H1 (cell line): ENCODE measurements around the gene DICER1. TPM values are rescaled to one million over a fixed set of nuclear protein-coding genes. Genes with fewer than 3 reads are reported as not detected.

Experiments
- CTCF ChIA-PET: fragments of 300-600 bp; sonication (Branson Sonifier 250); formaldehyde crosslinking; loops from one replicate; lab custom pipeline; 2021; ENCODE audit not compliant: partially characterized antibody; lab: Charles Lee
- POLR2A ChIA-PET: fragments of 300-600 bp; sonication (Branson Sonifier 250); formaldehyde crosslinking; loops from one replicate; lab custom pipeline; 2021; ENCODE audit warnings: inconsistent platforms; ENCODE audit not compliant: partially characterized antibody; lab: Charles Lee
- DNase-seq, 2 experiments: peaks; one replicate each; pipeline versions ENCODE4 v3.0.0 to v3.0.0-alpha.2; 2010 to 2022; ENCODE audit warnings: low spot score in 2 of 2, low read depth in 1 of 2, mixed read lengths in 1 of 2
- FAIRE-seq: peaks from 2 replicates; lab custom pipeline; 2011; peaks lifted over from hg19 to GRCh38; lab: Jason Lieb, UNC
- H2AFZ ChIP-seq: 2 replicates; pipeline ENCODE4 v1.8.1; 2012; ENCODE audit warnings: low read length, inconsistent platforms
- H2AK5ac ChIP-seq: 2 replicates; pipeline ENCODE4 v1.6.1; 2013; ENCODE audit warnings: low read depth, low read length
- H2BK120ac ChIP-seq: replicated peaks from 2 replicates; pipeline ENCODE3; 2013; ENCODE audit warnings: low read depth, low read length, inconsistent platforms
- H2BK12ac ChIP-seq: 2 replicates; pipeline ENCODE4 v1.6.1; 2013; ENCODE audit warnings: low read depth, low read length
- H2BK15ac ChIP-seq: 2 replicates; pipeline ENCODE4 v1.6.1; 2013; ENCODE audit warnings: low read length
- H2BK20ac ChIP-seq: 2 replicates; pipeline ENCODE4 v1.6.1; 2013; ENCODE audit warnings: low read length
- H2BK5ac ChIP-seq: 2 replicates; pipeline ENCODE4 v1.6.1; 2013; ENCODE audit warnings: low read depth, low read length
- H3K14ac ChIP-seq: 2 replicates; pipeline ENCODE4 v1.6.1; 2013; ENCODE audit warnings: inconsistent platforms; ENCODE audit not compliant: insufficient read length
- H3K18ac ChIP-seq: 2 replicates; pipeline ENCODE4 v1.6.1; 2013; ENCODE audit warnings: low read length; ENCODE audit errors: extremely low read depth
- H3K23ac ChIP-seq: 2 replicates; pipeline ENCODE4 v1.6.1; 2013; ENCODE audit warnings: inconsistent platforms; ENCODE audit not compliant: insufficient read length
- H3K23me2 ChIP-seq: 2 replicates; pipeline ENCODE4 v1.6.1; 2013; ENCODE audit warnings: low read depth, low read length
- H3K27ac ChIP-seq: 2 replicates; pipeline ENCODE4 v1.6.1; 2011; ENCODE audit warnings: low read depth, low read length, inconsistent platforms
- H3K27me3 ChIP-seq, 4 experiments: replicated peaks in 1 of 4; 1 replicate in 1 of 4; 2 replicates in 3 of 4; pipeline versions ENCODE4 v1.6.1 to v1.8.1; 2011 to 2013; ENCODE audit warnings: low read length in 3 of 4, mild to moderate bottlenecking in 3 of 4, inconsistent platforms in 2 of 4, mixed read lengths in 2 of 4, moderate library complexity in 1 of 4; ENCODE audit not compliant: control insufficient read depth in 3 of 4, insufficient read depth in 3 of 4; ENCODE audit errors: extremely low read depth in 1 of 4
- H3K36me3 ChIP-seq, 4 experiments: 2 replicates each; pipeline versions ENCODE4 v1.6.1 to v1.8.1; 2011 to 2013; ENCODE audit warnings: mild to moderate bottlenecking in 4 of 4, low read length in 3 of 4, moderate library complexity in 2 of 4, control low read depth in 1 of 4, inconsistent platforms in 1 of 4; ENCODE audit not compliant: insufficient read depth in 4 of 4, control insufficient read depth in 2 of 4
- H3K4ac ChIP-seq: replicated peaks from 2 replicates; pipeline ENCODE3; 2013; ENCODE audit warnings: low read length, low read depth, mixed read lengths, inconsistent platforms; ENCODE audit not compliant: insufficient read length
- H3K4me1 ChIP-seq, 4 experiments: replicated peaks in 1 of 4; 1 replicate in 1 of 4; 2 replicates in 3 of 4; pipeline versions ENCODE4 v1.6.1 to v1.8.1; 2011 to 2013; ENCODE audit warnings: low read length in 3 of 4, inconsistent platforms in 2 of 4, mixed read lengths in 1 of 4; ENCODE audit not compliant: insufficient read depth in 4 of 4, control insufficient read depth in 3 of 4
- H3K4me2 ChIP-seq, 2 experiments: 2 replicates each; pipeline versions ENCODE4 v1.6.1 to v1.8.1; 2011 to 2013; ENCODE audit warnings: low read depth in 2 of 2, low read length in 2 of 2, control low read depth in 1 of 2, inconsistent platforms in 1 of 2, mild to moderate bottlenecking in 1 of 2; ENCODE audit not compliant: insufficient read depth in 1 of 2
- H3K4me3 ChIP-seq, 4 experiments: fragments of 200-600, 300-600 bp in 1 of 4; sonication (generic), shearing (Covaris generic), sonication (Bioruptor Twin) in 1 of 4; 2 replicates each; pipeline versions ENCODE4 v1.5.1 to v1.8.1; 2011 to 2016; ENCODE audit warnings: low read length in 4 of 4, low read depth in 3 of 4, control low read depth in 2 of 4, inconsistent platforms in 2 of 4, mild to moderate bottlenecking in 2 of 4, mixed read lengths in 1 of 4, moderate library complexity in 1 of 4; ENCODE audit not compliant: insufficient read depth in 2 of 4; ENCODE audit errors: extremely low read depth in 1 of 4
- H3K56ac ChIP-seq: replicated peaks from 2 replicates; pipeline ENCODE3; 2013; ENCODE audit warnings: low read depth, mild to moderate bottlenecking, mixed read lengths, low read length, inconsistent platforms; ENCODE audit not compliant: insufficient read length
- H3K79me1 ChIP-seq: 2 replicates; pipeline ENCODE4 v1.6.1; 2013; ENCODE audit warnings: low read depth, low read length, control low read depth
- H3K79me2 ChIP-seq, 2 experiments: 2 replicates each; pipeline versions ENCODE4 v1.6.1 to v1.8.1; 2012 to 2013; ENCODE audit warnings: low read length in 2 of 2, mild to moderate bottlenecking in 2 of 2, inconsistent platforms in 1 of 2; ENCODE audit not compliant: insufficient read depth in 2 of 2, control insufficient read depth in 1 of 2
- H3K9ac ChIP-seq, 4 experiments: replicated peaks in 1 of 4; 1 replicate in 1 of 4; 2 replicates in 3 of 4; pipeline versions ENCODE4 v1.6.1 to v1.8.1; 2011 to 2013; ENCODE audit warnings: low read depth in 3 of 4, low read length in 3 of 4, control low read depth in 2 of 4, mild to moderate bottlenecking in 2 of 4, moderate library complexity in 2 of 4, inconsistent platforms in 1 of 4; ENCODE audit errors: extremely low read depth in 1 of 4
- H3K9me3 ChIP-seq, 2 experiments: 2 replicates each; pipeline versions ENCODE4 v1.6.1 to v1.8.1; 2012 to 2013; ENCODE audit warnings: mild to moderate bottlenecking in 2 of 2, moderate library complexity in 2 of 2, control low read depth in 1 of 2, inconsistent platforms in 1 of 2, low read depth in 1 of 2, low read length in 1 of 2, mixed read lengths in 1 of 2; ENCODE audit not compliant: insufficient read depth in 2 of 2
- H4K20me1 ChIP-seq, 2 experiments: replicated peaks in 1 of 2; 2 replicates each; pipeline versions ENCODE3 to v1.8.1; 2011 to 2013; ENCODE audit warnings: inconsistent platforms in 2 of 2, low read length in 2 of 2, mild to moderate bottlenecking in 1 of 2; ENCODE audit not compliant: insufficient read depth in 2 of 2, control insufficient read depth in 1 of 2
- H4K5ac ChIP-seq: 2 replicates; pipeline ENCODE4 v1.6.1; 2013; ENCODE audit warnings: low read length, low read depth, mixed read lengths, inconsistent platforms; ENCODE audit not compliant: insufficient read length
- H4K8ac ChIP-seq: 2 replicates; pipeline ENCODE4 v1.8.0; 2013; ENCODE audit warnings: mild to moderate bottlenecking, moderate library complexity, low read length, inconsistent platforms; ENCODE audit not compliant: insufficient read depth; ENCODE audit errors: extremely low read depth
- H4K91ac ChIP-seq: replicated peaks from 2 replicates; pipeline ENCODE3; 2013; ENCODE audit warnings: low read length, mixed read lengths, inconsistent platforms; ENCODE audit not compliant: insufficient read length
- ASH2L ChIP-seq: fragments of 200-600, 300-600 bp; sonication (generic); IDR thresholded peaks from one replicate; pipeline ENCODE4 v1.7.1; 2017; ENCODE audit warnings: low read length
- BACH1 ChIP-seq: IDR thresholded peaks from 2 replicates; pipeline ENCODE4 v1.6.1; 2012; ENCODE audit warnings: low read length, improper control_type of control experiment
- CBX5 ChIP-seq: fragments of 300-800, 300-1000 bp; sonication (generic); IDR thresholded peaks from 2 replicates; pipeline ENCODE4 v1.7.1; 2016; ENCODE audit warnings: antibody characterized with exemption, low read length, low read depth
- CHD2 ChIP-seq: IDR thresholded peaks from 2 replicates; pipeline ENCODE4 v1.6.1; 2012; ENCODE audit warnings: low read length, improper control_type of control experiment
- CTCF ChIP-seq, 3 experiments: IDR thresholded peaks; 1 replicate in 2 of 3; 2 replicates in 1 of 3; pipeline versions ENCODE4 v1.5.1 to v1.6.1; 2011; ENCODE audit warnings: low read length in 3 of 3, mild to moderate bottlenecking in 3 of 3, inconsistent platforms in 2 of 3, low read depth in 1 of 3, moderate library complexity in 1 of 3; ENCODE audit not compliant: insufficient read depth in 1 of 3; ENCODE audit errors: control extremely low read depth in 1 of 3
- EP300 ChIP-seq, 2 experiments: IDR thresholded peaks; 1 replicate in 1 of 2; 2 replicates in 1 of 2; pipeline ENCODE4 v1.6.1; 2011 to 2012; ENCODE audit warnings: low read depth in 2 of 2, low read length in 2 of 2, mild to moderate bottlenecking in 2 of 2, borderline replicate concordance in 1 of 2, inconsistent platforms in 1 of 2, moderate library complexity in 1 of 2
- EZH2 ChIP-seq: fragments of 200-600 bp; sonication (generic); IDR thresholded peaks from 2 replicates; pipeline ENCODE4 v1.7.1; 2012; ENCODE audit warnings: low read depth, mild to moderate bottlenecking, moderate library complexity, low read length, inconsistent platforms; ENCODE audit not compliant: severe bottlenecking
- HDAC2 ChIP-seq, 2 experiments: fragments of 300-600 bp in 1 of 2; sonication (generic) in 1 of 2; IDR thresholded peaks; 2 replicates each; pipeline ENCODE4 v1.6.1; 2011 to 2012; ENCODE audit warnings: low read depth in 2 of 2, low read length in 2 of 2, mild to moderate bottlenecking in 2 of 2, moderate library complexity in 2 of 2, borderline replicate concordance in 1 of 2, inconsistent platforms in 1 of 2
- KDM5A ChIP-seq: fragments of 200-600 bp; IDR thresholded peaks from 2 replicates; pipeline ENCODE4 v1.7.1; 2012; ENCODE audit warnings: mild to moderate bottlenecking, low read length, inconsistent platforms, mixed read lengths
- NRF1 ChIP-seq: IDR thresholded peaks from 2 replicates; pipeline ENCODE4 v1.6.1; 2011; ENCODE audit warnings: mild to moderate bottlenecking, low read depth, low read length, improper control_type of control experiment
- RXRA ChIP-seq: IDR thresholded peaks from 2 replicates; pipeline ENCODE4 v1.6.1; 2011; ENCODE audit warnings: low read depth, mild to moderate bottlenecking, low read length, moderate library complexity; ENCODE audit not compliant: insufficient read depth
- WGBS, 2 experiments: shearing (Covaris generic) in 1 of 2; methylation state at CpG; one replicate each; pipeline versions ENCODE4 v1.1.6 to v1.1.7; 2013 to 2015; ENCODE audit warnings: low lambda C conversion rate in 2 of 2, mixed read lengths in 2 of 2, inconsistent platforms in 1 of 2, low coverage in 1 of 2, missing lambda C conversion rate in 1 of 2; ENCODE audit not compliant: insufficient replicate concordance in 2 of 2, insufficient coverage in 1 of 2, insufficient read length in 1 of 2; ENCODE audit errors: extremely low coverage in 1 of 2, missing lambda C conversion rate in 1 of 2; 5-methylcytosine and 5-hydroxymethylcytosine counted together
- polyA plus RNA-seq, 7 experiments: library from polyadenylated mRNA; depleted of rRNA in 3 of 7; stranded (reverse) in 5 of 7; unstranded in 2 of 7; fragments of >200 nt in 5 of 7; fragments of 200-250 nt in 2 of 7; gene quantifications; 1 replicate in 5 of 7; 2 replicates in 1 of 7; 4 replicates in 1 of 7; pipeline versions ENCODE4 v1.2.1 to v1.2.3, GENCODE V29; 2011 to 2013; ENCODE audit warnings: missing spikeins in 2 of 7, mixed read lengths in 2 of 7
- total RNA-seq: library from RNA; stranded (reverse); fragmentation: NEBNext Ultra II Directional; extraction: Animal tissue kit (Norgen Biotek cat#: 25700); gene quantifications from 2 replicates; pipeline ENCODE4 v1.2.1, GENCODE V29; 2021

Gene DICER1
- total and polyA plus RNA-seq, 2 of the 8 experiments (the other 6 are each of a cell fraction or from before 2014, with no cell fraction given) = 11.9 to 61.8 TPM

GRCh38 chr14:95075789-95076188 is 81.5 kb downstream of the DICER1 start:
- H4K8ac ChIP-seq = no peak overlapping the region
- no peak overlapping the region for H2BK5ac ChIP-seq
- no peak overlapping the region for H2AFZ ChIP-seq
- no peak overlapping the region for H3K4me3 ChIP-seq
- TF ChIP-seq NRF1 (no peak), CHD2 (no peak), HDAC2 (IDR thresholded peaks at IDR 0.05; ENCODE audit: borderline replicate concordance in 1 of 2, low read depth in 2 of 2, low read length in 2 of 2) (no peak), KDM5A (no peak), CBX5 (no peak), ASH2L (no peak), BACH1 (no peak), EP300 (IDR thresholded peaks at IDR 0.05; ENCODE audit: borderline replicate concordance in 1 of 2, low read depth in 2 of 2, low read length in 2 of 2) (no peak), RXRA (no peak), CTCF (IDR thresholded peaks at IDR 0.05; ENCODE audit: control extremely low read depth in 1 of 3, insufficient read depth in 1 of 3, low read depth in 1 of 3, low read length in 3 of 3) (no peak), EZH2 (no peak)
- H3K4me1 ChIP-seq = peaks cover 0 to 6% (median 3%) of the 10 kb centered on the region in 4 experiments; a peak in 3 of 7 replicates
- no peak for DNase-seq
- H2AK5ac ChIP-seq = no peak overlapping the region
- H3K9me3 ChIP-seq = no peaks in the 10 kb centered on the region
- H2BK20ac ChIP-seq = no peak overlapping the region
- H3K23me2 ChIP-seq = no peaks in the 10 kb centered on the region
- no peaks in the 10 kb centered on the region for H3K27me3 ChIP-seq
- H3K18ac ChIP-seq = no peak overlapping the region
- H3K56ac ChIP-seq = no peak overlapping the region
- H3K4me2 ChIP-seq = no peak overlapping the region
- 95% methylated on average over 2 of the region's 2 CpGs; no CpG with 5 or more reads in 1 of the 2 experiments for WGBS, 2 experiments
- no peaks in the 10 kb centered on the region for H3K79me2 ChIP-seq
- H3K36me3 ChIP-seq = no peaks in the 10 kb centered on the region
- FAIRE-seq = no peak
- H3K9ac ChIP-seq = no peak overlapping the region
- H3K27ac ChIP-seq = no peak overlapping the region
- H2BK120ac ChIP-seq = no peak overlapping the region
- H4K20me1 ChIP-seq = no peaks in the 10 kb centered on the region
- no peak overlapping the region for H2BK12ac ChIP-seq
- no peak overlapping the region for H3K14ac ChIP-seq
- H3K4ac ChIP-seq = no peak overlapping the region
- H3K23ac ChIP-seq = no peak overlapping the region
- H2BK15ac ChIP-seq = no peak overlapping the region
- no peak overlapping the region for H4K91ac ChIP-seq
- ChIA-PET POLR2A (no interaction called here), CTCF (interaction anchor here (0.7 kb wide), 1 partner anchor 141 kb away, joined by 3 read pairs; no protein-coding TSS in a partner anchor)
- no peaks in the 10 kb centered on the region for H3K79me1 ChIP-seq
- H4K5ac ChIP-seq = no peak overlapping the region
